ENCODE data around the gene ANKRD55.

- no peak for TF ChIP-seq EZH2 (optimal IDR thresholded peaks at IDR 0.05; ENCODE audit: low read depth, low read length)
- TF ChIP-seq, protein P1, sequence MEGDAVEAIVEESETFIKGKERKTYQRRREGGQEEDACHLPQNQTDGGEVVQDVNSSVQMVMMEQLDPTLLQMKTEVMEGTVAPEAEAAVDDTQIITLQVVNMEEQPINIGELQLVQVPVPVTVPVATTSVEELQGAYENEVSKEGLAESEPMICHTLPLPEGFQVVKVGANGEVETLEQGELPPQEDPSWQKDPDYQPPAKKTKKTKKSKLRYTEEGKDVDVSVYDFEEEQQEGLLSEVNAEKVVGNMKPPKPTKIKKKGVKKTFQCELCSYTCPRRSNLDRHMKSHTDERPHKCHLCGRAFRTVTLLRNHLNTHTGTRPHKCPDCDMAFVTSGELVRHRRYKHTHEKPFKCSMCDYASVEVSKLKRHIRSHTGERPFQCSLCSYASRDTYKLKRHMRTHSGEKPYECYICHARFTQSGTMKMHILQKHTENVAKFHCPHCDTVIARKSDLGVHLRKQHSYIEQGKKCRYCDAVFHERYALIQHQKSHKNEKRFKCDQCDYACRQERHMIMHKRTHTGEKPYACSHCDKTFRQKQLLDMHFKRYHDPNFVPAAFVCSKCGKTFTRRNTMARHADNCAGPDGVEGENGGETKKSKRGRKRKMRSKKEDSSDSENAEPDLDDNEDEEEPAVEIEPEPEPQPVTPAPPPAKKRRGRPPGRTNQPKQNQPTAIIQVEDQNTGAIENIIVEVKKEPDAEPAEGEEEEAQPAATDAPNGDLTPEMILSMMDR (IDR thresholded peaks at IDR 0.05; ENCODE audit: low read length) = no peak
- no peak for TF ChIP-seq EZH2phosphoT487 (IDR thresholded peaks at IDR 0.05; ENCODE audit: low read length)
Measured at GRCh38 chr5:56281489-56282165, 48.5 kb upstream of the ANKRD55 start.
